IMR-90 (cell line): ENCODE data around the gene NMNAT1. TPM values are rescaled to one million over a fixed set of nuclear protein-coding genes. Genes with fewer than 3 reads are reported as not detected.
"Not testable (repeated sequence)": the region's sequence is repeated elsewhere in the genome, so short reads cannot be mapped to it uniquely, and the experiment has no call there.

ENCODE experiments used
- ATAC-seq: fragments of 200-7000 bp; cut with Tn5 transposase; 2 replicates; pipeline ENCODE4 v1.9.1; 2020; ENCODE audit warnings: low read depth, mild to moderate bottlenecking, moderate library complexity
- BruUV-seq: library from RNA; stranded (reverse); fragments of 400-500 nt; replicated peaks from 2 replicates; lab custom pipeline; 2021; lab: Mats Ljungman, UMichigan
- CTCF ChIA-PET: fragments of 300-600 bp; formaldehyde crosslinking; extraction: SDS; loops from one replicate; lab custom pipeline; 2021; ENCODE audit warnings: antibody characterized with exemption; lab: Yijun Ruan, JAX
- POLR2A ChIA-PET: fragments of 300-600 bp; sonication (Branson Sonifier 250); formaldehyde crosslinking; loops from one replicate; lab custom pipeline; 2022; ENCODE audit warnings: antibody characterized with exemption; ENCODE audit not compliant: unreplicated experiment; lab: Charles Lee
- DNase-seq: peaks from one replicate; pipeline ENCODE4 v3.0.0; 2013
- H2AFZ ChIP-seq: replicated peaks from 2 replicates; pipeline ENCODE3; 2013; ENCODE audit warnings: low read length, mild to moderate bottlenecking; ENCODE audit not compliant: poor library complexity
- H2AK5ac ChIP-seq: 2 replicates; pipeline ENCODE4 v1.6.1; 2013; ENCODE audit warnings: low read depth, low read length, inconsistent platforms
- H2AK9ac ChIP-seq: replicated peaks from 2 replicates; pipeline ENCODE3; 2013; ENCODE audit warnings: mild to moderate bottlenecking, low read depth, low read length, moderate library complexity; ENCODE audit not compliant: poor library complexity
- H2BK120ac ChIP-seq: 2 replicates; pipeline ENCODE4 v1.6.1; 2013; ENCODE audit warnings: low read depth, low read length, inconsistent platforms
- H2BK15ac ChIP-seq: 3 replicates; pipeline ENCODE4 v1.6.1; 2013; ENCODE audit warnings: low read depth, low read length, inconsistent platforms
- H2BK20ac ChIP-seq: 2 replicates; pipeline ENCODE4 v1.6.1; 2013; ENCODE audit warnings: low read depth, mild to moderate bottlenecking, inconsistent platforms, low read length, moderate library complexity
- H2BK5ac ChIP-seq: 2 replicates; pipeline ENCODE4 v1.6.1; 2013; ENCODE audit warnings: mild to moderate bottlenecking, low read depth, low read length, inconsistent platforms; ENCODE audit not compliant: poor library complexity, severe bottlenecking
- H3K14ac ChIP-seq: replicated peaks from 2 replicates; pipeline ENCODE4 v1.6.1; 2013; ENCODE audit warnings: low read depth, low read length, inconsistent platforms
- H3K18ac ChIP-seq: 2 replicates; pipeline ENCODE4 v1.6.1; 2013; ENCODE audit warnings: low read depth, low read length, control low read depth
- H3K23ac ChIP-seq: 2 replicates; pipeline ENCODE4 v1.6.1; 2013; ENCODE audit warnings: low read depth, low read length, inconsistent platforms
- H3K27ac ChIP-seq: 2 replicates; pipeline ENCODE4 v1.5.1; 2013; ENCODE audit warnings: mild to moderate bottlenecking, control low read depth, low read length; ENCODE audit not compliant: insufficient read depth
- H3K27me3 ChIP-seq: 2 replicates; pipeline ENCODE4 v1.6.1; 2013; ENCODE audit warnings: low read length; ENCODE audit not compliant: control insufficient read depth, insufficient read depth
- H3K36me3 ChIP-seq: 2 replicates; pipeline ENCODE4 v1.6.1; 2013; ENCODE audit warnings: low read length, mixed read lengths; ENCODE audit not compliant: control insufficient read depth, insufficient read depth
- H3K4ac ChIP-seq: 2 replicates; pipeline ENCODE4 v1.6.1; 2013; ENCODE audit warnings: low read depth, low read length, inconsistent platforms
- H3K4me1 ChIP-seq: 2 replicates; pipeline ENCODE4 v1.6.1; 2013; ENCODE audit warnings: low read length, mixed read lengths; ENCODE audit not compliant: control insufficient read depth, insufficient read depth
- H3K4me2 ChIP-seq: 2 replicates; pipeline ENCODE4 v1.6.1; 2013; ENCODE audit warnings: low read depth, mild to moderate bottlenecking, control low read depth, low read length, moderate library complexity
- H3K4me3 ChIP-seq: 2 replicates; pipeline ENCODE4 v1.5.1; 2013; ENCODE audit warnings: low read depth, mild to moderate bottlenecking, control low read depth, low read length, moderate library complexity; ENCODE audit not compliant: insufficient read depth
- H3K56ac ChIP-seq: 2 replicates; pipeline ENCODE4 v1.6.1; 2013; ENCODE audit warnings: low read length, inconsistent platforms; ENCODE audit not compliant: insufficient read depth; ENCODE audit errors: extremely low read depth
- H3K79me1 ChIP-seq, 2 experiments: 2 replicates each; pipeline ENCODE4 v1.6.1; 2013; ENCODE audit warnings: low read length in 2 of 2, inconsistent platforms in 1 of 2, low read depth in 1 of 2
- H3K9ac ChIP-seq: 2 replicates; pipeline ENCODE4 v1.6.1; 2013; ENCODE audit warnings: low read depth, low read length, control low read depth
- H3K9me1 ChIP-seq: 2 replicates; pipeline ENCODE4 v1.6.1; 2013; ENCODE audit warnings: low read length, inconsistent platforms; ENCODE audit not compliant: insufficient read depth
- H3K9me3 ChIP-seq: 2 replicates; pipeline ENCODE4 v1.6.1; 2013; ENCODE audit warnings: low read length; ENCODE audit not compliant: control insufficient read depth, insufficient read depth
- H4K20me1 ChIP-seq: 2 replicates; pipeline ENCODE4 v1.6.1; 2013; ENCODE audit warnings: low read length, inconsistent platforms; ENCODE audit not compliant: insufficient read depth
- H4K5ac ChIP-seq: 2 replicates; pipeline ENCODE4 v1.6.1; 2013; ENCODE audit warnings: mild to moderate bottlenecking, low read depth, low read length, control low read depth
- H4K8ac ChIP-seq, 2 experiments: 2 replicates each; pipeline ENCODE4 v1.6.1; 2013; ENCODE audit warnings: low read depth in 2 of 2, low read length in 2 of 2, control low read depth in 1 of 2, inconsistent platforms in 1 of 2
- H4K91ac ChIP-seq: 2 replicates; pipeline ENCODE4 v1.6.1; 2013; ENCODE audit warnings: low read depth, low read length, inconsistent platforms; ENCODE audit not compliant: insufficient read depth
- WGBS, 2 experiments: methylation state at CpG; one replicate each; pipeline versions ENCODE4 v1.1.5 to v1.1.7; 2013; ENCODE audit warnings: missing lambda C conversion rate in 2 of 2; ENCODE audit not compliant: insufficient read length in 1 of 2; ENCODE audit errors: extremely low coverage in 2 of 2; 5-methylcytosine and 5-hydroxymethylcytosine counted together
- dilution Hi-C: fragments of 300-500 bp; cut with HindIII; formaldehyde crosslinking; loops from one replicate; pipeline ENCODE4 v1.14.3; 2018; ENCODE audit warnings: low sequenced_read_pairs; ENCODE audit not compliant: unreplicated experiment
- in situ Hi-C: fragments of 300-500 bp; cut with MboI; formaldehyde crosslinking; loops from 3 replicates; pipeline ENCODE4 v1.14.3; 2019; ENCODE audit warnings: low sequenced_read_pairs, inconsistent platforms, mixed read lengths
- intact Hi-C: fragments of 100-400 bp; cut with micrococcal nuclease; formaldehyde crosslinking; loops from 2 replicates; pipeline ENCODE4 v1.10.0; 2022
- polyA plus RNA-seq, 3 experiments: library from polyadenylated mRNA; depleted of rRNA; stranded (reverse); fragments of >200 nt; gene quantifications; 2 replicates each; pipeline ENCODE4 v1.2.3, GENCODE V29; 2012; ENCODE audit warnings: low replicate concordance in 1 of 3
- total RNA-seq: library from RNA; depleted of rRNA; stranded (reverse); fragments of >200 nt; gene quantifications from 2 replicates; pipeline ENCODE4 v1.2.3, GENCODE V29; 2012

Gene NMNAT1
- total and polyA plus RNA-seq, 2 of the 4 experiments (the other 2 are of a cell fraction), result 9.1 to 11.7 TPM

- intact Hi-C loops, H3K9ac ChIP-seq, H3K4me3 ChIP-seq, H3K18ac ChIP-seq, H3K4me1 ChIP-seq, H2AK5ac ChIP-seq, H4K91ac ChIP-seq, H2BK15ac ChIP-seq, H3K9me1 ChIP-seq, H3K23ac ChIP-seq, H3K79me1 ChIP-seq, BruUV-seq, H3K9me3 ChIP-seq, H2AK9ac ChIP-seq, DNase-seq, POLR2A ChIA-PET, H4K20me1 ChIP-seq, in situ Hi-C loops, H3K27ac ChIP-seq, H3K27me3 ChIP-seq, H2BK20ac ChIP-seq, H3K56ac ChIP-seq, H2AFZ ChIP-seq, dilution Hi-C loops, H3K4ac ChIP-seq, H4K8ac ChIP-seq, H2BK120ac ChIP-seq, H3K4me2 ChIP-seq, H3K14ac ChIP-seq, H2BK5ac ChIP-seq, H4K5ac ChIP-seq, ATAC-seq, H3K36me3 ChIP-seq: not testable (repeated sequence)
- CTCF ChIA-PET, result interaction anchor here (0.6 kb wide), 1 partner anchor 73 kb away, joined by 3 read pairs; no protein-coding TSS in a partner anchor
- no CpG with 5 or more reads among the region's 4 CpGs for WGBS, 2 experiments
Measured at GRCh38 chr1:10021992-10022391, 78.7 kb downstream of the NMNAT1 start.
